K562 (cell line): ENCODE measurements around the gene SLC4A2. TPM values are rescaled to one million over a fixed set of nuclear protein-coding genes. Genes with fewer than 3 reads are reported as not detected.
A peak's percentile ranks its signal among the peaks of the same experiment; 100 is the strongest.

Source experiments
- CBX8 ChIP-seq: fragments of 200-600 bp; sonication (generic); IDR thresholded peaks from 2 replicates; pipeline ENCODE4 v1.6.1; 2012; ENCODE audit warnings: borderline replicate concordance, mixed run types, low read depth, mild to moderate bottlenecking, moderate library complexity, mixed read lengths, low read length, control low read depth, inconsistent platforms; ENCODE audit not compliant: poor library complexity, severe bottlenecking; ENCODE audit errors: extremely low read depth
- EGR1 ChIP-seq: fragments of 450-650 bp; conservative IDR thresholded peaks from 2 replicates; pipeline ENCODE4 v1.6.1; 2017; ENCODE audit warnings: mild to moderate bottlenecking
- EP400 ChIP-seq: fragments of 450-650 bp; IDR thresholded peaks from 2 replicates; pipeline ENCODE4 v1.6.1; 2017; ENCODE audit warnings: antibody characterized with exemption, mild to moderate bottlenecking, moderate library complexity
- KLF1 ChIP-seq: fragments of 450-650 bp; IDR thresholded peaks from 2 replicates; pipeline ENCODE4 v1.6.1; 2016; ENCODE audit warnings: missing genetic modification characterization, missing compliant biosample characterization
- KLF10 ChIP-seq: fragments of 250-450 bp; sonication (Bioruptor Pico); IDR thresholded peaks from 2 replicates; pipeline ENCODE4 v1.6.1; 2021; ENCODE audit warnings: matching md5 sums
- MNT ChIP-seq, 2 experiments: fragments of 450-650 bp; conservative IDR thresholded peaks; 2 replicates each; pipeline ENCODE4 v1.6.1; 2017; ENCODE audit warnings: mild to moderate bottlenecking in 2 of 2, moderate library complexity in 2 of 2
- MTF1 ChIP-seq: fragments of 250-450 bp; sonication (Bioruptor Pico); IDR thresholded peaks from 2 replicates; pipeline ENCODE4 v1.9.0; 2021; ENCODE audit warnings: moderate library complexity, mild to moderate bottlenecking, inconsistent platforms, borderline replicate concordance
- PPARD ChIP-seq: fragments of 250-450 bp; sonication (Bioruptor Pico); IDR thresholded peaks from 2 replicates; pipeline ENCODE4 v1.8.0; 2022; ENCODE audit warnings: inconsistent platforms, mild to moderate bottlenecking, moderate library complexity
- PTRF ChIP-seq: fragments of 450-650 bp; IDR thresholded peaks from 2 replicates; pipeline ENCODE4 v1.6.1; 2016; ENCODE audit warnings: mild to moderate bottlenecking, missing genetic modification characterization, missing compliant biosample characterization
- SMARCB1 ChIP-seq: IDR thresholded peaks from 2 replicates; pipeline ENCODE4 v1.6.1; 2011; ENCODE audit warnings: improper control_type of control experiment, low read depth; ENCODE audit not compliant: insufficient read length
- SREBF1 ChIP-seq: fragments of 150-350 bp; IDR thresholded peaks from 2 replicates; pipeline ENCODE4 v1.6.1; 2014; ENCODE audit warnings: antibody characterized with exemption, low read depth, low read length, borderline replicate concordance
- TBP ChIP-seq: optimal IDR thresholded peaks from 2 replicates; pipeline ENCODE3; 2011; ENCODE audit warnings: low read depth, low read length, improper control_type of control experiment
- YY1 ChIP-seq, 3 experiments: IDR thresholded peaks; 2 replicates each; pipeline ENCODE4 v1.6.1; 2011; ENCODE audit warnings: low read length in 2 of 3, mild to moderate bottlenecking in 2 of 3, moderate library complexity in 2 of 3, borderline replicate concordance in 1 of 3, control low read depth in 1 of 3, low read depth in 1 of 3; ENCODE audit not compliant: insufficient read depth in 3 of 3, insufficient replicate concordance in 2 of 3, control insufficient read depth in 1 of 3, insufficient read length in 1 of 3; ENCODE audit errors: extremely low read depth in 1 of 3
- ZNF121 ChIP-seq: sonication (generic); formaldehyde crosslinking; conservative IDR thresholded peaks from 2 replicates; pipeline ENCODE4 v1.8.0; 2022; ENCODE audit warnings: missing genetic modification reagents
- ZNF277 ChIP-seq: fragments of 250-450 bp; sonication (Bioruptor Pico); IDR thresholded peaks from 2 replicates; pipeline ENCODE4 v1.8.0; 2022; ENCODE audit warnings: inconsistent platforms, mild to moderate bottlenecking, moderate library complexity, borderline replicate concordance
- ZNF316 ChIP-seq: fragments of 450-650 bp; IDR thresholded peaks from 2 replicates; pipeline ENCODE4 v1.6.1; 2016
- ZNF77 ChIP-seq: fragments of 250-450 bp; sonication (Bioruptor Pico); IDR thresholded peaks from 2 replicates; pipeline ENCODE4 v1.5.0; 2020
- polyA plus RNA-seq, 8 experiments: library from polyadenylated mRNA; depleted of rRNA in 4 of 8; stranded (reverse) in 5 of 8; unstranded in 3 of 8; fragments of >200 nt; fragmentation: Nextera tagmentation in 2 of 8; fragmentation: Illumina TruSeq in 1 of 8; extraction: Ambion mirVana in 2 of 8; extraction: Trizol in 1 of 8; gene quantifications; 2 replicates each; pipeline versions ENCODE4 v1.2.1 to v1.2.3, GENCODE V29; 2011 to 2014; ENCODE audit warnings: inconsistent platforms in 1 of 8, missing spikeins in 1 of 8
- total RNA-seq, 7 experiments: library from RNA; depleted of rRNA in 6 of 7; stranded (reverse); fragments of >200 nt in 6 of 7; fragmentation: Illumina TruSeq in 2 of 7; extraction: Trizol in 2 of 7; gene quantifications; 2 replicates each; pipeline versions ENCODE4 v1.2.1 to v1.2.3, GENCODE V29; 2011 to 2021; ENCODE audit warnings: low replicate concordance in 1 of 7
- TF ChIP-seq, protein P1 (sequence below): fragments of 450-650 bp; IDR thresholded peaks from 2 replicates; pipeline ENCODE4 v1.6.1; 2016; ENCODE audit warnings: missing biosample characterization, missing genetic modification characterization
- TF ChIP-seq, protein P2 (sequence below): fragments of 250-450 bp; sonication (Bioruptor Pico); IDR thresholded peaks from 2 replicates; pipeline ENCODE4 v1.9.0; 2021; ENCODE audit warnings: mild to moderate bottlenecking, inconsistent platforms
- TF ChIP-seq, protein P3 (sequence below): fragments of 250-450 bp; sonication (Bioruptor Pico); IDR thresholded peaks from 2 replicates; pipeline ENCODE4 v1.4.0; 2020; ENCODE audit warnings: mild to moderate bottlenecking, moderate library complexity

SLC4A2 gene
- total and polyA plus RNA-seq, 9 of the 15 experiments (the other 6 are each of a cell fraction or from before 2014, with no cell fraction given) = 11.4 to 375 (median 130) TPM

DNA sequence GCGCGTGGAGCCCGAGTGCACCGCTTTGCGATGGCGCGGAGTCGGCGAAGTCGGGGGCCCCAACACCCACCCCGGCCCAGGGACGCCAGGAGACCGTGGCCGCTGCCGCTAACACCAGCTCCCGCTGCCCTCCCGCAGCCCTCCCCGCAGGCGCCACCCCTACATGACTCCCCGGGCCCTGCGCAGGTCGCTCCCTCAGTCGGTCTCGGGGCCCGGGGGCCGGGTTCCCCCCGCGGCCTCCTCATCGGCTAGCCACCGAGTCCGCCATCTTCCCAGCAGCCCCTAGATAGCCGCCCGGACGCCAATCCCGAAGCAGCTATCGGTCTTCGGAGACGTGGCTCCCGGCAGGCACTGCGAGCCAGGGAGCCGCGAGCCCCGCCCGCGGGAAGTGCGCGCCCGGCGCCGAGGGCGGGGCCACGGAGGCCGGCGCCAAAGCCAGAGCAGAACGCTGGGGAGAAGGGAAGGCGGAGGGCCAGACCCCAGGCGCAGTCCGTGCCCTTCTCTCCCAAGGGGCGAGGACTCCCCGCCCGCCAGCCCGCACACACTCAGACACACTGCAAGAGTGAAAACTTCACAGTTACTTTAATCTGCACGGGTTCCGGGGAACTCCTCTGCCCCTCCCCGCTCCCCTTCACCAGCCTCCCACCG, 21.3 kb downstream of the SLC4A2 start, which contains the start of gene FASTK (continued):
- TF ChIP-seq, protein P1, sequence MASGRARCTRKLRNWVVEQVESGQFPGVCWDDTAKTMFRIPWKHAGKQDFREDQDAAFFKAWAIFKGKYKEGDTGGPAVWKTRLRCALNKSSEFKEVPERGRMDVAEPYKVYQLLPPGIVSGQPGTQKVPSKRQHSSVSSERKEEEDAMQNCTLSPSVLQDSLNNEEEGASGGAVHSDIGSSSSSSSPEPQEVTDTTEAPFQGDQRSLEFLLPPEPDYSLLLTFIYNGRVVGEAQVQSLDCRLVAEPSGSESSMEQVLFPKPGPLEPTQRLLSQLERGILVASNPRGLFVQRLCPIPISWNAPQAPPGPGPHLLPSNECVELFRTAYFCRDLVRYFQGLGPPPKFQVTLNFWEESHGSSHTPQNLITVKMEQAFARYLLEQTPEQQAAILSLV (tag) = no peak
- TF ChIP-seq, protein P2, sequence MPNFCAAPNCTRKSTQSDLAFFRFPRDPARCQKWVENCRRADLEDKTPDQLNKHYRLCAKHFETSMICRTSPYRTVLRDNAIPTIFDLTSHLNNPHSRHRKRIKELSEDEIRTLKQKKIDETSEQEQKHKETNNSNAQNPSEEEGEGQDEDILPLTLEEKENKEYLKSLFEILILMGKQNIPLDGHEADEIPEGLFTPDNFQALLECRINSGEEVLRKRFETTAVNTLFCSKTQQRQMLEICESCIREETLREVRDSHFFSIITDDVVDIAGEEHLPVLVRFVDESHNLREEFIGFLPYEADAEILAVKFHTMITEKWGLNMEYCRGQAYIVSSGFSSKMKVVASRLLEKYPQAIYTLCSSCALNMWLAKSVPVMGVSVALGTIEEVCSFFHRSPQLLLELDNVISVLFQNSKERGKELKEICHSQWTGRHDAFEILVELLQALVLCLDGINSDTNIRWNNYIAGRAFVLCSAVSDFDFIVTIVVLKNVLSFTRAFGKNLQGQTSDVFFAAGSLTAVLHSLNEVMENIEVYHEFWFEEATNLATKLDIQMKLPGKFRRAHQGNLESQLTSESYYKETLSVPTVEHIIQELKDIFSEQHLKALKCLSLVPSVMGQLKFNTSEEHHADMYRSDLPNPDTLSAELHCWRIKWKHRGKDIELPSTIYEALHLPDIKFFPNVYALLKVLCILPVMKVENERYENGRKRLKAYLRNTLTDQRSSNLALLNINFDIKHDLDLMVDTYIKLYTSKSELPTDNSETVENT (CRISPR knock-in tag) = peak; percentile 86; the same call in 1 of the 2 replicates
- TF ChIP-seq, protein P3, sequence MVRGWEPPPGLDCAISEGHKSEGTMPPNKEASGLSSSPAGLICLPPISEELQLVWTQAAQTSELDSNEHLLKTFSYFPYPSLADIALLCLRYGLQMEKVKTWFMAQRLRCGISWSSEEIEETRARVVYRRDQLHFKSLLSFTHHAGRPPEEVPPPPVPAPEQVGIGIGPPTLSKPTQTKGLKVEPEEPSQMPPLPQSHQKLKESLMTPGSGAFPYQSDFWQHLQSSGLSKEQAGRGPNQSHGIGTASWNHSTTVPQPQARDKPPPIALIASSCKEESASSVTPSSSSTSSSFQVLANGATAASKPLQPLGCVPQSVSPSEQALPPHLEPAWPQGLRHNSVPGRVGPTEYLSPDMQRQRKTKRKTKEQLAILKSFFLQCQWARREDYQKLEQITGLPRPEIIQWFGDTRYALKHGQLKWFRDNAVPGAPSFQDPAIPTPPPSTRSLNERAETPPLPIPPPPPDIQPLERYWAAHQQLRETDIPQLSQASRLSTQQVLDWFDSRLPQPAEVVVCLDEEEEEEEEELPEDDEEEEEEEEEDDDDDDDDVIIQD (CRISPR knock-in tag) = no peak
- no peak for TF ChIP-seq CBX8
- no peak for TF ChIP-seq KLF1 (tag)
- no peak for TF ChIP-seq PTRF (tag)
- TF ChIP-seq SREBF1 = no peak
- no peak for TF ChIP-seq ZNF277
- peak; percentile 90 for TF ChIP-seq TBP
- TF ChIP-seq PPARD (CRISPR knock-in tag) = no peak
- TF ChIP-seq SMARCB1 = no peak
- TF ChIP-seq ZNF77 (CRISPR knock-in tag) = no peak
- no peak; the same call in 1 of the 2 replicates for TF ChIP-seq EGR1
- peak; percentile 92 to 99 (median 98) for TF ChIP-seq YY1 (IDR thresholded peaks at IDR 0.05; ENCODE audit: borderline replicate concordance in 1 of 3, control insufficient read depth in 1 of 3, extremely low read depth in 1 of 3, insufficient read depth in 3 of 3, insufficient read length in 1 of 3, insufficient replicate concordance in 2 of 3, low read depth in 1 of 3, low read length in 2 of 3)
- no peak for TF ChIP-seq ZNF316
- TF ChIP-seq MNT (conservative IDR thresholded peaks at IDR 0.05) = no peak
- TF ChIP-seq ZNF121 (CRISPR knock-in tag) = no peak
- no peak for TF ChIP-seq KLF10 (CRISPR knock-in tag)
- TF ChIP-seq MTF1 = no peak
- TF ChIP-seq EP400 = no peak
